ENCODE data around the gene NAA40.

- peak; percentile 75 for TF ChIP-seq SPI1 (IDR thresholded peaks at IDR 0.05; ENCODE audit: low read depth, low read length)
- no peak for TF ChIP-seq POLR2AphosphoS5 (IDR thresholded peaks at IDR 0.05; ENCODE audit: low read depth, low read length)
- TF ChIP-seq POLR2A (IDR thresholded peaks at IDR 0.05; ENCODE audit: low read depth, low read length): no peak
These were observed 2.0 kb downstream of the NAA40 start for GRCh38 chr11:63940786-63941185.
